GM12878 (cell line): Measurements from ENCODE around the gene EFNA2. TPM values are rescaled to one million over a fixed set of nuclear protein-coding genes. Genes with fewer than 3 reads are reported as not detected.

Experiments used
- ATAC-seq: fragments of 200-7000 bp; cut with Tn5 transposase; 3 replicates; pipeline ENCODE4 v1.9.1; 2020; ENCODE audit warnings: mild to moderate bottlenecking, moderate library complexity
- BruUV-seq: library from RNA; stranded (reverse); fragments of 400-500 nt; replicated peaks from 2 replicates; lab custom pipeline; 2021; lab: Mats Ljungman, UMichigan
- CTCF ChIA-PET: fragments of 300-600 bp; sonication (Branson Sonifier 250); formaldehyde crosslinking; extraction: SDS; loops from one replicate; lab custom pipeline; 2021; ENCODE audit warnings: inconsistent platforms; lab: Yijun Ruan, JAX
- POLR2A ChIA-PET: fragments of 350-600 bp; formaldehyde crosslinking; extraction: SDS; loops from one replicate; lab custom pipeline; 2021; ENCODE audit warnings: inconsistent platforms; lab: Charles Lee
- RAD21 ChIA-PET: fragments of 300-600 bp; sonication (Branson Sonifier 250); formaldehyde crosslinking; loops from one replicate; lab custom pipeline; 2023; ENCODE audit warnings: antibody characterized with exemption; ENCODE audit not compliant: unreplicated experiment; lab: Charles Lee
- SMC1A ChIA-PET: fragments of 300-600 bp; sonication (Branson Sonifier 250); formaldehyde crosslinking; loops from one replicate; lab custom pipeline; 2023; ENCODE audit not compliant: unreplicated experiment, uncharacterized antibody; lab: Charles Lee
- DNase-seq: peaks from one replicate; pipeline ENCODE4 v3.0.0-alpha.2; 2011; ENCODE audit warnings: low read depth, low spot score
- FAIRE-seq: peaks from 3 replicates; lab custom pipeline; 2011; peaks lifted over from hg19 to GRCh38; lab: Jason Lieb, UNC
- H2AFZ ChIP-seq: 2 replicates; pipeline ENCODE4 v1.6.0; 2011; ENCODE audit warnings: low read depth, low read length, control low read depth; ENCODE audit not compliant: control insufficient read depth
- H3K27ac ChIP-seq: 2 replicates; pipeline ENCODE4 v1.5.1; 2011; ENCODE audit warnings: control low read depth; ENCODE audit not compliant: control insufficient read depth, insufficient read depth
- H3K27me3 ChIP-seq, 2 experiments: replicated peaks in 1 of 2; 2 replicates each; pipeline versions ENCODE4 v1.6.0 to v1.6.1; 2011; ENCODE audit warnings: low read length in 1 of 2; ENCODE audit not compliant: control insufficient read depth in 2 of 2, insufficient read depth in 2 of 2
- H3K36me3 ChIP-seq, 2 experiments: 2 replicates each; pipeline ENCODE4 v1.5.1; 2011; ENCODE audit warnings: low read length in 1 of 2; ENCODE audit not compliant: control insufficient read depth in 2 of 2, insufficient read depth in 2 of 2
- H3K4me1 ChIP-seq: 2 replicates; pipeline ENCODE4 v1.6.1; 2011; ENCODE audit warnings: mild to moderate bottlenecking, low read length, moderate library complexity, mixed read lengths; ENCODE audit not compliant: control insufficient read depth, insufficient read depth
- H3K4me2 ChIP-seq: 2 replicates; pipeline ENCODE4 v1.6.0; 2011; ENCODE audit warnings: control low read depth; ENCODE audit not compliant: control insufficient read depth, insufficient read depth
- H3K4me3 ChIP-seq: fragments of 200-600 bp; sonication (generic); 2 replicates; pipeline ENCODE4 v1.5.1; 2016
- H3K79me2 ChIP-seq: 2 replicates; pipeline ENCODE4 v1.6.0; 2011; ENCODE audit warnings: low read length; ENCODE audit not compliant: control insufficient read depth, insufficient read depth
- H3K9ac ChIP-seq: 2 replicates; pipeline ENCODE4 v1.8.0; 2011; ENCODE audit warnings: low read length, control low read depth, mixed read lengths; ENCODE audit not compliant: control insufficient read depth, insufficient read depth
- H3K9me3 ChIP-seq: replicated peaks from 3 replicates; pipeline ENCODE4 v1.5.1; 2011; ENCODE audit warnings: mild to moderate bottlenecking, low read length; ENCODE audit not compliant: control insufficient read depth, insufficient read depth
- H4K20me1 ChIP-seq: 2 replicates; pipeline ENCODE4 v1.6.0; 2011; ENCODE audit not compliant: control insufficient read depth, insufficient read depth
- CHD2 ChIP-seq: IDR thresholded peaks from 2 replicates; pipeline ENCODE4 v1.6.1; 2011; ENCODE audit warnings: low read depth, low read length, improper control_type of control experiment, borderline replicate concordance
- CREM ChIP-seq: IDR thresholded peaks from 2 replicates; pipeline ENCODE4 v1.6.1; 2014; ENCODE audit warnings: antibody characterized with exemption, low read depth
- DPF2 ChIP-seq: fragments of 450-650 bp; IDR thresholded peaks from 2 replicates; pipeline ENCODE4 v1.6.1; 2017; ENCODE audit warnings: mild to moderate bottlenecking
- EP300 ChIP-seq, 2 experiments: fragments of 150-350 bp in 1 of 2; IDR thresholded peaks; 2 replicates each; pipeline ENCODE4 v1.6.1; 2011 to 2012; ENCODE audit warnings: low read depth in 2 of 2, low read length in 2 of 2, borderline replicate concordance in 1 of 2, improper control_type of control experiment in 1 of 2, inconsistent platforms in 1 of 2; ENCODE audit not compliant: control insufficient read depth in 1 of 2
- GABPA ChIP-seq: IDR thresholded peaks from 2 replicates; pipeline ENCODE4 v1.6.1; 2014; ENCODE audit warnings: antibody characterized with exemption, low read depth, mild to moderate bottlenecking, inconsistent platforms
- LARP7 ChIP-seq: fragments of 450-650 bp; IDR thresholded peaks from 2 replicates; pipeline ENCODE4 v1.6.1; 2017; ENCODE audit warnings: mild to moderate bottlenecking
- PML ChIP-seq: IDR thresholded peaks from 2 replicates; pipeline ENCODE4 v1.6.1; 2012; ENCODE audit warnings: low read length, inconsistent platforms
- RCOR1 ChIP-seq: conservative IDR thresholded peaks from 2 replicates; pipeline ENCODE4 v1.6.1; 2012; ENCODE audit warnings: low read depth, low read length, improper control_type of control experiment
- SMAD1 ChIP-seq: fragments of 450-650 bp; IDR thresholded peaks from 2 replicates; pipeline ENCODE4 v1.6.1; 2018; ENCODE audit warnings: mild to moderate bottlenecking, low read depth; ENCODE audit not compliant: partially characterized antibody
- TAF1 ChIP-seq: IDR thresholded peaks from 2 replicates; pipeline ENCODE4 v1.6.1; 2011; ENCODE audit warnings: mild to moderate bottlenecking, low read depth, low read length, borderline replicate concordance
- TCF12 ChIP-seq: IDR thresholded peaks from 2 replicates; pipeline ENCODE4 v1.6.1; 2011; ENCODE audit warnings: low read depth, mild to moderate bottlenecking, low read length
- TCF3 ChIP-seq: IDR thresholded peaks from 2 replicates; pipeline ENCODE4 v1.6.1; 2012; ENCODE audit warnings: low read depth, mild to moderate bottlenecking, low read length, borderline replicate concordance; ENCODE audit not compliant: insufficient read depth
- YY1 ChIP-seq: IDR thresholded peaks from 2 replicates; pipeline ENCODE4 v1.6.1; 2011; ENCODE audit warnings: low read depth, mild to moderate bottlenecking, low read length
- ZNF384 ChIP-seq: IDR thresholded peaks from 2 replicates; pipeline ENCODE4 v1.6.1; 2012; ENCODE audit warnings: low read depth, mild to moderate bottlenecking, low read length, improper control_type of control experiment, borderline replicate concordance
- ZSCAN29 ChIP-seq: fragments of 450-650 bp; IDR thresholded peaks from 2 replicates; pipeline ENCODE4 v1.6.1; 2017; ENCODE audit warnings: mild to moderate bottlenecking, moderate library complexity
- WGBS: methylation state at CpG from one replicate; pipeline ENCODE4 v1.1.6; 2016; ENCODE audit warnings: low lambda C conversion rate; ENCODE audit not compliant: insufficient replicate concordance, insufficient coverage; ENCODE audit errors: missing lambda C conversion rate; 5-methylcytosine and 5-hydroxymethylcytosine counted together
- in situ Hi-C: fragments of 300-500 bp; cut with MboI; formaldehyde crosslinking; loops from 9 replicates; pipeline ENCODE4 v1.14.3; 2018; ENCODE audit warnings: mixed read lengths
- intact Hi-C: fragments of 100-400 bp; cut with micrococcal nuclease; formaldehyde crosslinking; loops from one replicate; pipeline ENCODE4 v1.14.2; 2022; ENCODE audit not compliant: unreplicated experiment
- polyA plus RNA-seq, 11 experiments: library from polyadenylated mRNA; depleted of rRNA in 4 of 11; unstranded in 6 of 11; stranded (reverse) in 5 of 11; fragments of >200 nt; fragmentation: Nextera tagmentation in 4 of 11; fragmentation: Illumina TruSeq in 1 of 11; extraction: Ambion mirVana in 4 of 11; extraction: Trizol in 1 of 11; gene quantifications; 1 replicate in 1 of 11; 2 replicates in 10 of 11; pipeline versions ENCODE4 v1.2.1 to v1.2.3, GENCODE V29; 2011 to 2016; ENCODE audit warnings: inconsistent platforms in 2 of 11, missing spikeins in 2 of 11, low read depth in 1 of 11
- total RNA-seq, 4 experiments: library from RNA; depleted of rRNA in 3 of 4; stranded (reverse); fragments of >200 nt in 3 of 4; fragmentation: Illumina TruSeq in 1 of 4; extraction: Trizol in 1 of 4; gene quantifications; 2 replicates each; pipeline versions ENCODE4 v1.2.1 to v1.2.3, GENCODE V29; 2013 to 2021
- TF ChIP-seq, protein P1 (sequence below): fragments of 150-350 bp; IDR thresholded peaks from 2 replicates; pipeline ENCODE4 v1.6.1; 2016; ENCODE audit warnings: low read depth, low read length
- TF ChIP-seq, protein P2 (sequence below): fragments of 450-650 bp; conservative IDR thresholded peaks from 2 replicates; pipeline ENCODE4 v1.6.1; 2017; ENCODE audit warnings: mild to moderate bottlenecking, moderate library complexity
- TF ChIP-seq, protein P3 (sequence below): fragments of 450-650 bp; IDR thresholded peaks from 2 replicates; pipeline ENCODE4 v1.6.1; 2017; ENCODE audit warnings: mild to moderate bottlenecking
- TF ChIP-seq, protein P4 (sequence below): fragments of 450-650 bp; IDR thresholded peaks from 2 replicates; pipeline ENCODE4 v1.6.1; 2016; ENCODE audit warnings: mild to moderate bottlenecking

EFNA2 gene
- total and polyA plus RNA-seq, 10 of the 15 experiments (the other 5 are each of a cell fraction or from before 2014, with no cell fraction given), result not detected

DNA sequence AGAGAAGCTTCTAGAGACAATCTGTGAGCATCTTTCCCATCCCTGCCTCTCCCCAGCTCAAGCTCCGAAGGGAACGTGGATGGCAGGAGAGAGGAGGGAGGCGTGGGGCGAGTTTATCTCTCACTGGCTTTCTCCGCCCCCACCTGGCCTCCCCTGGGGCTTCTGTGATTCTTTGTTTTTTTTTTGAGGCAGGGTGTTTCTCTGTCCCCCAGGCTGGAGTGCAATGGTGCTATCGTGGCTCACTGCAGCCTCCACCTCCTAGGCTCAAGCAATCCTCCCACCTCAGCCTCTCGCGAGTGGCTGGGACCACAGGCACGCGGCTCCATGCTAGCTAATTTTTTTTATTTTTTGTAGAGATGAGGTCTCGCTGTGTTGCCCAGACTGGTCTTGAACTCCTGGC lies 23.0 kb downstream of the EFNA2 start:
- no peaks in the 10 kb centered on the region for H3K9me3 ChIP-seq
- ATAC-seq, result no peak
- SMC1A ChIA-PET, result no interaction called here
- DNase-seq, result no peak
- 27% methylated on average over 11 of the region's 11 CpGs for WGBS
- no peaks in the 10 kb centered on the region for H3K27me3 ChIP-seq
- no peak overlapping the region for H3K9ac ChIP-seq
- no TSS peak for BruUV-seq
- no peak overlapping the region for H3K4me2 ChIP-seq
- H3K4me3 ChIP-seq, result no peak overlapping the region
- CTCF ChIA-PET, result no interaction called here
- H4K20me1 ChIP-seq, result no peaks in the 10 kb centered on the region
- in situ Hi-C loops (no loop called here), intact Hi-C loops (no loop called here)
- H3K4me1 ChIP-seq, result no peaks in the 10 kb centered on the region
- no peak overlapping the region for H3K27ac ChIP-seq
- H2AFZ ChIP-seq, result no peak overlapping the region
- POLR2A ChIA-PET, result no interaction called here
- RAD21 ChIA-PET, result no interaction called here
- no peaks in the 10 kb centered on the region for H3K36me3 ChIP-seq
- no peak for FAIRE-seq
- no peaks in the 10 kb centered on the region for H3K79me2 ChIP-seq
- TF ChIP-seq CHD2 (no peak), PML (no peak), TAF1 (no peak), SMAD1 (no peak), YY1 (no peak), ZSCAN29 (no peak), EP300 (IDR thresholded peaks at IDR 0.05; ENCODE audit: borderline replicate concordance in 1 of 2, control insufficient read depth in 1 of 2, low read depth in 2 of 2, low read length in 2 of 2) (no peak), TCF12 (no peak), ZNF384 (no peak), DPF2 (no peak), CREM (no peak), LARP7 (no peak), TCF3 (no peak), GABPA (no peak), RCOR1 (no peak)
- TF ChIP-seq, protein P1, sequence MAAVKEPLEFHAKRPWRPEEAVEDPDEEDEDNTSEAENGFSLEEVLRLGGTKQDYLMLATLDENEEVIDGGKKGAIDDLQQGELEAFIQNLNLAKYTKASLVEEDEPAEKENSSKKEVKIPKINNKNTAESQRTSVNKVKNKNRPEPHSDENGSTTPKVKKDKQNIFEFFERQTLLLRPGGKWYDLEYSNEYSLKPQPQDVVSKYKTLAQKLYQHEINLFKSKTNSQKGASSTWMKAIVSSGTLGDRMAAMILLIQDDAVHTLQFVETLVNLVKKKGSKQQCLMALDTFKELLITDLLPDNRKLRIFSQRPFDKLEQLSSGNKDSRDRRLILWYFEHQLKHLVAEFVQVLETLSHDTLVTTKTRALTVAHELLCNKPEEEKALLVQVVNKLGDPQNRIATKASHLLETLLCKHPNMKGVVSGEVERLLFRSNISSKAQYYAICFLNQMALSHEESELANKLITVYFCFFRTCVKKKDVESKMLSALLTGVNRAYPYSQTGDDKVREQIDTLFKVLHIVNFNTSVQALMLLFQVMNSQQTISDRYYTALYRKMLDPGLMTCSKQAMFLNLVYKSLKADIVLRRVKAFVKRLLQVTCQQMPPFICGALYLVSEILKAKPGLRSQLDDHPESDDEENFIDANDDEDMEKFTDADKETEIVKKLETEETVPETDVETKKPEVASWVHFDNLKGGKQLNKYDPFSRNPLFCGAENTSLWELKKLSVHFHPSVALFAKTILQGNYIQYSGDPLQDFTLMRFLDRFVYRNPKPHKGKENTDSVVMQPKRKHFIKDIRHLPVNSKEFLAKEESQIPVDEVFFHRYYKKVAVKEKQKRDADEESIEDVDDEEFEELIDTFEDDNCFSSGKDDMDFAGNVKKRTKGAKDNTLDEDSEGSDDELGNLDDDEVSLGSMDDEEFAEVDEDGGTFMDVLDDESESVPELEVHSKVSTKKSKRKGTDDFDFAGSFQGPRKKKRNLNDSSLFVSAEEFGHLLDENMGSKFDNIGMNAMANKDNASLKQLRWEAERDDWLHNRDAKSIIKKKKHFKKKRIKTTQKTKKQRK, result no peak
- TF ChIP-seq, protein P2, sequence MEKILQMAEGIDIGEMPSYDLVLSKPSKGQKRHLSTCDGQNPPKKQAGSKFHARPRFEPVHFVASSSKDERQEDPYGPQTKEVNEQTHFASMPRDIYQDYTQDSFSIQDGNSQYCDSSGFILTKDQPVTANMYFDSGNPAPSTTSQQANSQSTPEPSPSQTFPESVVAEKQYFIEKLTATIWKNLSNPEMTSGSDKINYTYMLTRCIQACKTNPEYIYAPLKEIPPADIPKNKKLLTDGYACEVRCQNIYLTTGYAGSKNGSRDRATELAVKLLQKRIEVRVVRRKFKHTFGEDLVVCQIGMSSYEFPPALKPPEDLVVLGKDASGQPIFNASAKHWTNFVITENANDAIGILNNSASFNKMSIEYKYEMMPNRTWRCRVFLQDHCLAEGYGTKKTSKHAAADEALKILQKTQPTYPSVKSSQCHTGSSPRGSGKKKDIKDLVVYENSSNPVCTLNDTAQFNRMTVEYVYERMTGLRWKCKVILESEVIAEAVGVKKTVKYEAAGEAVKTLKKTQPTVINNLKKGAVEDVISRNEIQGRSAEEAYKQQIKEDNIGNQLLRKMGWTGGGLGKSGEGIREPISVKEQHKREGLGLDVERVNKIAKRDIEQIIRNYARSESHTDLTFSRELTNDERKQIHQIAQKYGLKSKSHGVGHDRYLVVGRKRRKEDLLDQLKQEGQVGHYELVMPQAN, result no peak
- TF ChIP-seq, protein P3, sequence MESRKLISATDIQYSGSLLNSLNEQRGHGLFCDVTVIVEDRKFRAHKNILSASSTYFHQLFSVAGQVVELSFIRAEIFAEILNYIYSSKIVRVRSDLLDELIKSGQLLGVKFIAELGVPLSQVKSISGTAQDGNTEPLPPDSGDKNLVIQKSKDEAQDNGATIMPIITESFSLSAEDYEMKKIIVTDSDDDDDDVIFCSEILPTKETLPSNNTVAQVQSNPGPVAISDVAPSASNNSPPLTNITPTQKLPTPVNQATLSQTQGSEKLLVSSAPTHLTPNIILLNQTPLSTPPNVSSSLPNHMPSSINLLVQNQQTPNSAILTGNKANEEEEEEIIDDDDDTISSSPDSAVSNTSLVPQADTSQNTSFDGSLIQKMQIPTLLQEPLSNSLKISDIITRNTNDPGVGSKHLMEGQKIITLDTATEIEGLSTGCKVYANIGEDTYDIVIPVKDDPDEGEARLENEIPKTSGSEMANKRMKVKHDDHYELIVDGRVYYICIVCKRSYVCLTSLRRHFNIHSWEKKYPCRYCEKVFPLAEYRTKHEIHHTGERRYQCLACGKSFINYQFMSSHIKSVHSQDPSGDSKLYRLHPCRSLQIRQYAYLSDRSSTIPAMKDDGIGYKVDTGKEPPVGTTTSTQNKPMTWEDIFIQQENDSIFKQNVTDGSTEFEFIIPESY, result no peak
- TF ChIP-seq, protein P4, sequence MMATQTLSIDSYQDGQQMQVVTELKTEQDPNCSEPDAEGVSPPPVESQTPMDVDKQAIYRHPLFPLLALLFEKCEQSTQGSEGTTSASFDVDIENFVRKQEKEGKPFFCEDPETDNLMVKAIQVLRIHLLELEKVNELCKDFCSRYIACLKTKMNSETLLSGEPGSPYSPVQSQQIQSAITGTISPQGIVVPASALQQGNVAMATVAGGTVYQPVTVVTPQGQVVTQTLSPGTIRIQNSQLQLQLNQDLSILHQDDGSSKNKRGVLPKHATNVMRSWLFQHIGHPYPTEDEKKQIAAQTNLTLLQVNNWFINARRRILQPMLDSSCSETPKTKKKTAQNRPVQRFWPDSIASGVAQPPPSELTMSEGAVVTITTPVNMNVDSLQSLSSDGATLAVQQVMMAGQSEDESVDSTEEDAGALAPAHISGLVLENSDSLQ, result no peak
